ENCODE results near the gene SLC6A1. TPM values are rescaled to one million over a fixed set of nuclear protein-coding genes. Genes with fewer than 3 reads are reported as not detected.

Gene SLC6A1
- not detected for total RNA-seq
- not detected for polyA plus RNA-seq

DNA sequence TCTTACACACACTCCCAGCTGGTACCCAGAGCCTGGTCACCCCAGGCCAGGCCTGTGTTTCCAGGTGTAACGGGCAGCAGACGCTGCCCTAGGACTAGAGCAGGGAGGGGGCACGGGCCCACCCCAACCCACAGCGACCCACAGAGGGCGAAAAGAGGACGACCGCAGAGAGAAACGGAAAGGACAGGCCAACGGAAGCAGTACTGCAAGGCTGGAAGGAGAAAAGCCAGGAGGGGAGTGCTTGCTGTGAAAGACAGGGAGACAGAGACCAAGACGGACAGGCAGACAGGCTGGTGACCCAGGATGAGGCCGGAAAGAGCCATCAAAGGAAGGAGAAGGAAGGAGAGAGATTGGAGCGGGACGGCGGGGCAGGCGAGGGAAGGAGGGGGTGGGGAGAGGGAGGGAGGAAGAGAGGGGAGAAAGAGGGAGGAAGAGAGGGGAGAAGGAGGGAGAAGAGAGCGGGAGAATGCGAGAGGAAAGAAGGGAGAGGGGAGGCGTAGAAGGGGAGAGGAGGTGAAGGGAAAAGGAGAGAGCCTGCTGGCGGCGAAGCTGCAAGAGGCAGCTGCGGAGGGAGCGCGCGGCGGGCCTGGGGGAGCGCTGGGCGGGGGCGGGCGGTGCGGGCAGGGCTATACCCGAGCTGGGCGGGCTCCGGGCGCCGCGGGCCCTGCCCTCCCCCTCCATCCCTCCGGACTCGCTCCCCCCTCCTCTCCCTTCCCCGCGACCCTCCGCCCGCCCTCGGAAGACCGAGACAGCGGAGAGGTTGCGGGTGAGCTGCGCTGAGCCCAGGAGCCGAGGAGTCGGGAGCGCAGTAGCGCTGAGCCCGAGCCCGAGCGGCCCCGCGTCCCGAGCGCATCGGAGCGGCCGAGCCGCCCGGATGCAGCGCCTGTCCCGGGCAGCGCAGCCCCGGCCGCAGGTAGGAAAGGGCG, at the start of gene SLC6A1:
TSS of gene SLC6A1 (plus strand) at position 732 of the 926 bp plus-strand sequence. CDS start 24,464 bp downstream, outside the sequence.
- Histone ChIP-seq H3K4me1 (ENCODE audit: control insufficient read depth, insufficient read depth, low read length, poor library complexity, severe bottlenecking) (no peaks in the 10 kb centered on the region), H3K36me3 (ENCODE audit: control insufficient read depth, insufficient read depth, low read length) (no peaks in the 10 kb centered on the region), H3K4me3 (ENCODE audit: low read depth, low read length) (no peak within 1 kb of the TSS), H3K27me3 (ENCODE audit: control insufficient read depth, insufficient read depth, low read length) (peaks cover 22% of the 10 kb centered on the region), H3K9me3 (ENCODE audit: control insufficient read depth in 2 of 2, low read length in 2 of 2) (peaks cover 0 to 2% of the 10 kb centered on the region in 2 experiments), H3K27ac (ENCODE audit: insufficient read depth, low read length, poor library complexity, severe bottlenecking) (no peak within 1 kb of the TSS)
- H3K4me1 Mint-ChIP-seq, result peaks cover 0 to 14% (median 0%) of the 10 kb centered on the region in 4 donors
- peaks cover 0 to 1% (median 0%) of the 10 kb centered on the region in 7 donors for H3K9me3 Mint-ChIP-seq
- H3K27ac Mint-ChIP-seq, result no peak within 1 kb of the TSS
- no peaks in the 10 kb centered on the region for H3K36me3 Mint-ChIP-seq
- peaks cover 54% of the 10 kb centered on the region for H3K27me3 Mint-ChIP-seq
- DNase-seq (no peak), ATAC-seq (ENCODE audit: low read depth in 2 of 2) (no peak)
- peak within 1 kb of the TSS in 1 of 4 donors; percentile 65 for H3K4me3 Mint-ChIP-seq

GRCh38 chr3:10944866-10945265, 47.7 kb upstream of the SLC6A1 start:
- Histone ChIP-seq H3K9me3 (ENCODE audit: control insufficient read depth in 2 of 2, low read length in 2 of 2) (peaks cover 2 to 9% of the 10 kb centered on the region in 2 experiments), H3K27ac (ENCODE audit: insufficient read depth, low read length, poor library complexity, severe bottlenecking) (no peak overlapping the region), H3K4me1 (ENCODE audit: control insufficient read depth, insufficient read depth, low read length, poor library complexity, severe bottlenecking) (no peaks in the 10 kb centered on the region), H3K4me3 (ENCODE audit: low read depth, low read length) (no peak overlapping the region), H3K27me3 (ENCODE audit: control insufficient read depth, insufficient read depth, low read length) (no peaks in the 10 kb centered on the region), H3K36me3 (ENCODE audit: control insufficient read depth, insufficient read depth, low read length) (no peaks in the 10 kb centered on the region)
- no peaks in the 10 kb centered on the region for H3K36me3 Mint-ChIP-seq
- no peaks in the 10 kb centered on the region for H3K4me1 Mint-ChIP-seq
- peaks cover 10% of the 10 kb centered on the region for H3K27me3 Mint-ChIP-seq
- no peak for DNase-seq
- no peak for ATAC-seq (ENCODE audit: low read depth in 2 of 2)
- no peak overlapping the region for H3K4me3 Mint-ChIP-seq
- H3K9me3 Mint-ChIP-seq, result peaks cover 0 to 2% (median 2%) of the 10 kb centered on the region in 7 donors
- H3K27ac Mint-ChIP-seq, result peak overlapping the region in 1 of 3 donors; percentile 22

DNA sequence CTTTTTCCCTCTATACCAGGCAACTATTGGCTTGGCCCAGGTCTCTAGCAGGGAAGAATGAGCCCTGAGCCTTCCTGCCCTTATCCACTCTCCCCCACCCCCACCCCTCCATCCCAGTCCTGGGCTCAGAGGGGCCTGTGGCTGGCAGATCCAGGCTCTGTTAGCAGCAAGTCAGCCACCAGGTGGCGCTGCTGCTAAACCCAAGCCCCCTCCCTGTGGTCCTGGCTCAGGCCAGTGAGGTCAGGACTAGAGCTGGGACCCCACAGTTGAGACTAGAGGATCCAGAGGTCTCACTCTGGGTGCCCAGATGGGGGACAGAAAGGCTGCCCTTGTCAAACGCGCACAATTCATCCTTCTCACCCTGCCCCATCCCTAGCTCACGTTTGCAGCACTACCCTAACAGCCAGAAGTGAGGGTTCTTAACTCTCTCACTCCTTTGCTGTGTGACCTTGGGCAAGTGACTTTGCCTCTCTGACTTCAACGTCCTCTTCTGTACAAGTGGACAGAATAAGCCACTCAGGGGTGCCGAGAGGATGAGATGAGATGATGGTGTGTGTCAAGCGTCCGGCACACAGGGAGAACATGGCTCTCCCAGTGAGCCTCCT, 46.8 kb upstream of the SLC6A1 start:
- H3K9me3 Mint-ChIP-seq, result peaks cover 0 to 3% (median 2%) of the 10 kb centered on the region in 7 donors
- Histone ChIP-seq H3K9me3 (ENCODE audit: control insufficient read depth in 2 of 2, low read length in 2 of 2) (peaks cover 2 to 9% of the 10 kb centered on the region in 2 experiments), H3K4me1 (ENCODE audit: control insufficient read depth, insufficient read depth, low read length, poor library complexity, severe bottlenecking) (no peaks in the 10 kb centered on the region), H3K27me3 (ENCODE audit: control insufficient read depth, insufficient read depth, low read length) (no peaks in the 10 kb centered on the region), H3K27ac (ENCODE audit: insufficient read depth, low read length, poor library complexity, severe bottlenecking) (no peak overlapping the region), H3K4me3 (ENCODE audit: low read depth, low read length) (no peak overlapping the region), H3K36me3 (ENCODE audit: control insufficient read depth, insufficient read depth, low read length) (no peaks in the 10 kb centered on the region)
- no peaks in the 10 kb centered on the region for H3K36me3 Mint-ChIP-seq
- H3K27me3 Mint-ChIP-seq, result peaks cover 10% of the 10 kb centered on the region
- no peak overlapping the region for H3K4me3 Mint-ChIP-seq
- peaks cover 0 to 2% (median 0%) of the 10 kb centered on the region in 4 donors for H3K4me1 Mint-ChIP-seq
- no peak overlapping the region for H3K27ac Mint-ChIP-seq
- peak; percentile 10 to 39 (median 14) for DNase-seq
- ATAC-seq (ENCODE audit: low read depth in 2 of 2), result peak in 1 of 2 donors; percentile 24

DNA sequence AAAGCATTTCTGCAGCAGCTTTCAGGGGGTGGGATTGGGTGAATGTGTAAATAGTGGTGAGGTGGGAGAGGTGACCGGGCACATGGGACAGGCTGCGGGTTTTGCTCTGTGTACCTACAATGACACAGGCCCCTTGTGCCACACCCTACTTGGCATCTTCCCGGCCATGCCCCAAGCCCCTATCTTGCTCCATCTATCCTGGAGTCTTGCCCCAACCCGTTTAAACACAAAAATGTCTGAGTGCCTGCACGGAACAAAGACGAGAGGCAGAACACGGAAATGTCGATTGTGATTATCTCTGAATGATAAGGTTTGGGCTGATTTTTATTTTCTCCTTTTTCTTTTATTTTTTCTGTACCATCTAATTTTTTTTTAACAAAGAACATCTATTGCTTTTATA, 46.0 kb upstream of the SLC6A1 start:
- Histone ChIP-seq H3K4me1 (ENCODE audit: control insufficient read depth, insufficient read depth, low read length, poor library complexity, severe bottlenecking) (no peaks in the 10 kb centered on the region), H3K4me3 (ENCODE audit: low read depth, low read length) (no peak overlapping the region), H3K36me3 (ENCODE audit: control insufficient read depth, insufficient read depth, low read length) (no peaks in the 10 kb centered on the region), H3K27ac (ENCODE audit: insufficient read depth, low read length, poor library complexity, severe bottlenecking) (no peak overlapping the region), H3K27me3 (ENCODE audit: control insufficient read depth, insufficient read depth, low read length) (no peaks in the 10 kb centered on the region), H3K9me3 (ENCODE audit: control insufficient read depth in 2 of 2, low read length in 2 of 2) (peaks cover 2 to 9% of the 10 kb centered on the region in 2 experiments)
- Mint-ChIP-seq H3K9me3 (peaks cover 0 to 3% (median 2%) of the 10 kb centered on the region in 7 donors), H3K4me1 (peaks cover 0 to 2% (median 0%) of the 10 kb centered on the region in 4 donors), H3K4me3 (no peak overlapping the region), H3K27ac (no peak overlapping the region), H3K36me3 (no peaks in the 10 kb centered on the region), H3K27me3 (peaks cover 10% of the 10 kb centered on the region)
- no peak for ATAC-seq (ENCODE audit: low read depth in 2 of 2)
- DNase-seq, result no peak

DNA sequence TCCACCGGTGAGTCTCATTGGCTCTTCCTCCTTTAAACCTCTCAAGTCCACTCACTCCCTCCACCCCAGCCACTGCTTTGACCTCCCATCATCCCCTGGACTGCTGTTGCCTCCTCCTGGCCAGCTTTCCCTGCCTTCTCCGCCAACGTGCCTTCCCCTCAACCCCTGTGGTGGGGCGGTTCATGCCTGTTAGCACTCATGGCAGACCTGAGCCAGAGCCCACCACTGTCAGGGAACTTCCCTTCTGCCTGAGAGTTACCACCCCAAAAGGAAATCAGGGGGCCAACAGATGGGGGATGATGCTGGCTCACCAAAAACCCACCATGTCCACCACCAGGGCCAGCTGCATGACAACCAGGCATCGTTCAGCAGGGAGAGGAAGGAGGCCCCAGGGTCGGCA, 44.2 kb upstream of the SLC6A1 start:
- H3K36me3 ChIP-seq (ENCODE audit: control insufficient read depth, insufficient read depth, low read length), result no peaks in the 10 kb centered on the region
- H3K9me3 Mint-ChIP-seq, result peaks cover 0 to 3% (median 0%) of the 10 kb centered on the region in 7 donors
- H3K4me1 ChIP-seq (ENCODE audit: control insufficient read depth, insufficient read depth, low read length, poor library complexity, severe bottlenecking), result no peaks in the 10 kb centered on the region
- ATAC-seq (ENCODE audit: low read depth in 2 of 2) (no peak), DNase-seq (no peak)
- no peak overlapping the region for H3K27ac Mint-ChIP-seq
- no peaks in the 10 kb centered on the region for H3K36me3 Mint-ChIP-seq
- no peak overlapping the region for H3K4me3 ChIP-seq (ENCODE audit: low read depth, low read length)
- H3K4me3 Mint-ChIP-seq, result no peak overlapping the region
- peaks cover 4% of the 10 kb centered on the region for H3K27me3 Mint-ChIP-seq
- no peak overlapping the region for H3K27ac ChIP-seq (ENCODE audit: insufficient read depth, low read length, poor library complexity, severe bottlenecking)
- H3K27me3 ChIP-seq (ENCODE audit: control insufficient read depth, insufficient read depth, low read length), result no peaks in the 10 kb centered on the region
- no peaks in the 10 kb centered on the region for H3K9me3 ChIP-seq (ENCODE audit: control insufficient read depth in 2 of 2, low read length in 2 of 2)
- H3K4me1 Mint-ChIP-seq, result peaks cover 0 to 2% (median 0%) of the 10 kb centered on the region in 4 donors

- H3K27me3 ChIP-seq (ENCODE audit: control insufficient read depth, insufficient read depth, low read length), result no peaks in the 10 kb centered on the region
- no peak overlapping the region for H3K27ac ChIP-seq (ENCODE audit: insufficient read depth, low read length, poor library complexity, severe bottlenecking)
- ATAC-seq (ENCODE audit: low read depth in 2 of 2) (no peak), DNase-seq (no peak)
- Mint-ChIP-seq H3K9me3 (peaks cover 0 to 3% (median 0%) of the 10 kb centered on the region in 7 donors), H3K4me1 (peaks cover 0 to 2% (median 0%) of the 10 kb centered on the region in 4 donors), H3K27me3 (no peaks in the 10 kb centered on the region), H3K27ac (no peak overlapping the region), H3K4me3 (no peak overlapping the region), H3K36me3 (no peaks in the 10 kb centered on the region)
- no peaks in the 10 kb centered on the region for H3K36me3 ChIP-seq (ENCODE audit: control insufficient read depth, insufficient read depth, low read length)
- H3K4me3 ChIP-seq (ENCODE audit: low read depth, low read length), result no peak overlapping the region
- no peaks in the 10 kb centered on the region for H3K4me1 ChIP-seq (ENCODE audit: control insufficient read depth, insufficient read depth, low read length, poor library complexity, severe bottlenecking)
- H3K9me3 ChIP-seq (ENCODE audit: control insufficient read depth in 2 of 2, low read length in 2 of 2), result no peaks in the 10 kb centered on the region
Measured at GRCh38 chr3:10949197-10949596, 43.4 kb upstream of the SLC6A1 start.

- Mint-ChIP-seq H3K27me3 (peaks cover 3% of the 10 kb centered on the region), H3K4me3 (no peak overlapping the region), H3K27ac (no peak overlapping the region), H3K36me3 (no peaks in the 10 kb centered on the region), H3K4me1 (peaks cover 0 to 2% (median 0%) of the 10 kb centered on the region in 4 donors), H3K9me3 (peaks cover 0 to 2% (median 0%) of the 10 kb centered on the region in 7 donors)
- Histone ChIP-seq H3K27me3 (ENCODE audit: control insufficient read depth, insufficient read depth, low read length) (no peaks in the 10 kb centered on the region), H3K36me3 (ENCODE audit: control insufficient read depth, insufficient read depth, low read length) (no peaks in the 10 kb centered on the region), H3K27ac (ENCODE audit: insufficient read depth, low read length, poor library complexity, severe bottlenecking) (no peak overlapping the region), H3K4me1 (ENCODE audit: control insufficient read depth, insufficient read depth, low read length, poor library complexity, severe bottlenecking) (no peaks in the 10 kb centered on the region), H3K4me3 (ENCODE audit: low read depth, low read length) (no peak overlapping the region), H3K9me3 (ENCODE audit: control insufficient read depth in 2 of 2, low read length in 2 of 2) (no peaks in the 10 kb centered on the region)
- DNase-seq (peak in 1 of 3 donors; percentile 9), ATAC-seq (ENCODE audit: low read depth in 2 of 2) (no peak)
Measured at GRCh38 chr3:10950476-10951294, 41.9 kb upstream of the SLC6A1 start.
